ENCODE data around the gene RASGEF1C. TPM values are rescaled to one million over a fixed set of nuclear protein-coding genes. Genes with fewer than 3 reads are reported as not detected.

RASGEF1C gene
- polyA plus RNA-seq, 3 donors = not detected

DNA sequence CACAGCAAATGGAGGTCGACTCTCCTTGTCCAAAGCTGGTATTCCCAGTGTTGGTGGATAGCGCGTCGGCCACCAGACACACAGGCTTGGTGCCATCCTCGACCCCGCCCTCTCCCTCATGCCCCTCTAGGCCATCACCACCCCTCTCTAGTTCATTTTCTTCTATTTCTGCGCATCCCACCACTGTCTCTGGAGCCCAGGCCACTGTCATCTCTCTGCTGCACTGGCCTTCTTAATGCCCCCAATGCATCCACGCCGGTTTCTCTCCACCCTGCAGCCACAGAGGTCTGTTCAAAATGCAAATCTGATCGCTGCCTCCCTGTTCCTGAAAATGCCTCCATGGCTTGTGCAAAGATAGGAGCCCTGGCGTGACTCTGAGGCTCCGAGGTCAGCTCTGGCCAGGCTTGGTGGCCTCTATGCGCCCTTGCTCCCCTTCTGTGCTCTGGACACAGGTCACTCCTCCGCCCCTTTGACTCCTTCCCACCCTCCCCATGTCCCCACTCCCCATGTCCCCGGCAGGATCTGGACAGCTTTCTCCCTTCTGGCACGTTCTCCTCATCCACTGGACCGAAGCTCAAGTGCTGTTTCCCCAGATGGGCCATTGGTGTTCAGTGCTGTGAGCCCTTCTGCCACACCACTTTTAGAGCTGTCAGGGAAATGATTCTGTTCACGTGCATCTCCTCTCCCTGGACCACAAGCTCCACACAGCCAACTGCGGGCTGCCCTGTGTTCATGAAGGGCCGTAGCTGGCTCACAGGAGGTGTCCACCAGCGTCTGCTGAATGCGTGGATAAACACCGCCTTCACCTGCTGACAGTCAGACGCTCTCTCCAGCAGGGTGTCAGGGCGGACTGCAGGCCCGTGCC lies 77.9 kb downstream of the RASGEF1C start:
- Histone ChIP-seq H3K9me3 (replicated peaks in 1 of 2; ENCODE audit: control insufficient read depth in 1 of 2, insufficient read depth in 1 of 2, low read length in 2 of 2) (no peaks in the 10 kb centered on the region), H2AFZ (ENCODE audit: insufficient read depth, low read depth, low read length, poor library complexity, severe bottlenecking) (no peak overlapping the region), H3K36me3 (replicated peaks in 1 of 2; ENCODE audit: control insufficient read depth in 1 of 2, insufficient read depth in 2 of 2, low read length in 2 of 2) (no peaks in the 10 kb centered on the region), H3K9ac (ENCODE audit: insufficient read depth, low read length, poor library complexity, severe bottlenecking) (no peak overlapping the region), H3K27me3 (ENCODE audit: control insufficient read depth in 2 of 2, insufficient read depth in 2 of 2, low read length in 2 of 2) (peaks cover 0 to 2% of the 10 kb centered on the region in 2 donors), H4K20me1 (ENCODE audit: insufficient read depth, low read length) (no peaks in the 10 kb centered on the region), H3K4me3 (replicated peaks in 1 of 3; ENCODE audit: low read depth in 2 of 3, low read length in 3 of 3) (no peak overlapping the region), H3K27ac (ENCODE audit: low read depth in 1 of 2, low read length in 2 of 2) (no peak overlapping the region), H3K4me2 (replicated peaks; ENCODE audit: extremely low read depth, low read length, poor library complexity, severe bottlenecking) (no peak overlapping the region), H3K4me1 (ENCODE audit: control insufficient read depth in 1 of 2, insufficient read depth in 2 of 2, low read length in 2 of 2) (peaks cover 3 to 5% of the 10 kb centered on the region in 2 donors), H3K79me2 (ENCODE audit: insufficient read depth, low read length) (no peaks in the 10 kb centered on the region)
- 89% methylated on average over 24 of the region's 26 CpGs for WGBS (ENCODE audit: insufficient coverage)
- Mint-ChIP-seq H3K27ac (no peak overlapping the region), H3K36me3 (no peaks in the 10 kb centered on the region), H3K4me3 (no peak overlapping the region), H3K27me3 (ENCODE audit: low read depth in 3 of 3) (peaks cover 8 to 20% (median 19%) of the 10 kb centered on the region in 3 donors), H3K4me1 (peaks cover 13% of the 10 kb centered on the region), H3K9me3 (no peaks in the 10 kb centered on the region)
- intact Hi-C loops (cut with micrococcal nuclease) = loop anchor here in 1 of 2 donors (5.0 kb wide), 1 partner anchor 186 kb away; no protein-coding TSS in a partner anchor
- TF ChIP-seq, protein P1, sequence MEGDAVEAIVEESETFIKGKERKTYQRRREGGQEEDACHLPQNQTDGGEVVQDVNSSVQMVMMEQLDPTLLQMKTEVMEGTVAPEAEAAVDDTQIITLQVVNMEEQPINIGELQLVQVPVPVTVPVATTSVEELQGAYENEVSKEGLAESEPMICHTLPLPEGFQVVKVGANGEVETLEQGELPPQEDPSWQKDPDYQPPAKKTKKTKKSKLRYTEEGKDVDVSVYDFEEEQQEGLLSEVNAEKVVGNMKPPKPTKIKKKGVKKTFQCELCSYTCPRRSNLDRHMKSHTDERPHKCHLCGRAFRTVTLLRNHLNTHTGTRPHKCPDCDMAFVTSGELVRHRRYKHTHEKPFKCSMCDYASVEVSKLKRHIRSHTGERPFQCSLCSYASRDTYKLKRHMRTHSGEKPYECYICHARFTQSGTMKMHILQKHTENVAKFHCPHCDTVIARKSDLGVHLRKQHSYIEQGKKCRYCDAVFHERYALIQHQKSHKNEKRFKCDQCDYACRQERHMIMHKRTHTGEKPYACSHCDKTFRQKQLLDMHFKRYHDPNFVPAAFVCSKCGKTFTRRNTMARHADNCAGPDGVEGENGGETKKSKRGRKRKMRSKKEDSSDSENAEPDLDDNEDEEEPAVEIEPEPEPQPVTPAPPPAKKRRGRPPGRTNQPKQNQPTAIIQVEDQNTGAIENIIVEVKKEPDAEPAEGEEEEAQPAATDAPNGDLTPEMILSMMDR (IDR thresholded peaks at IDR 0.05) = no peak
- no peak for DNase-seq

DNA sequence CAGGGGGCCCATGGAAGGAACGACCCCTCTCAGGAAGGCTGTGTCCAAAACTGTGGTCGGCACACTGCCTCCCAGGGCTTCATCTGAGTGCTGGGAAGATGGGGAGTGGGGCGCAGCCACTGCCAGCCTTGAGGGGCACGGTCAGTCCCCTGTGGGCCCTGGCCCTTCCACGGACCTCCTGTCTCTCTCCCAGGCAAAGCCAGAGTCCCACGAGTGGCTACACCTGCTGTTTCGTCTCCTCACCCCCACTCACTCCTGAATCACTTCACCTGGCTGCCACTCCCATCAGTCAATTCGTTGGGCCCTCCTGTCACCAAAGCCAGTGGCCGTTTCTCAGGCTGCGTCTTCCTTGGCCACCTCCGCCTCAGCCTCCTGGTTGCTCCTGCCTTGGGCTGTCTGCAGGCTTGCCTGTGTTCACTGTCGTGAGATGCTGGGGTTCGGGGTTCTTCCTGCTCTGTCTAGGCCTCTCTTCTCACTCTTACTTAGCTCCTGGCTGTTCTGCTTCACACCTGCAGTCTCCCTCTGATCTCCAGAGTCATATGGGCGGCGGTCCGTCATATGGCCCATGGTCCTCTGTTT lies 78.6 kb downstream of the RASGEF1C start:
- Histone ChIP-seq H3K27me3 (ENCODE audit: control insufficient read depth in 2 of 2, insufficient read depth in 2 of 2, low read length in 2 of 2) (peaks cover 0 to 2% of the 10 kb centered on the region in 2 donors), H3K9me3 (replicated peaks in 1 of 2; ENCODE audit: control insufficient read depth in 1 of 2, insufficient read depth in 1 of 2, low read length in 2 of 2) (no peaks in the 10 kb centered on the region), H3K27ac (ENCODE audit: low read depth in 1 of 2, low read length in 2 of 2) (no peak overlapping the region), H3K4me2 (replicated peaks; ENCODE audit: extremely low read depth, low read length, poor library complexity, severe bottlenecking) (no peak overlapping the region), H3K9ac (ENCODE audit: insufficient read depth, low read length, poor library complexity, severe bottlenecking) (no peak overlapping the region), H3K36me3 (replicated peaks in 1 of 2; ENCODE audit: control insufficient read depth in 1 of 2, insufficient read depth in 2 of 2, low read length in 2 of 2) (no peaks in the 10 kb centered on the region), H4K20me1 (ENCODE audit: insufficient read depth, low read length) (no peaks in the 10 kb centered on the region), H3K4me3 (replicated peaks in 1 of 3; ENCODE audit: low read depth in 2 of 3, low read length in 3 of 3) (no peak overlapping the region), H3K4me1 (ENCODE audit: control insufficient read depth in 1 of 2, insufficient read depth in 2 of 2, low read length in 2 of 2) (peaks cover 2 to 3% of the 10 kb centered on the region in 2 donors), H2AFZ (ENCODE audit: insufficient read depth, low read depth, low read length, poor library complexity, severe bottlenecking) (no peak overlapping the region), H3K79me2 (ENCODE audit: insufficient read depth, low read length) (no peaks in the 10 kb centered on the region)
- peak overlapping the region in 1 of 7 donors; percentile 10 for H3K27ac Mint-ChIP-seq
- H3K27me3 Mint-ChIP-seq (ENCODE audit: low read depth in 3 of 3) = peaks cover 8 to 24% (median 23%) of the 10 kb centered on the region in 3 donors
- TF ChIP-seq, protein P1 (IDR thresholded peaks at IDR 0.05) = no peak
- H3K9me3 Mint-ChIP-seq = no peaks in the 10 kb centered on the region
- H3K36me3 Mint-ChIP-seq = no peaks in the 10 kb centered on the region
- no peak overlapping the region for H3K4me3 Mint-ChIP-seq
- 93% methylated on average over 16 of the region's 16 CpGs for WGBS (ENCODE audit: insufficient coverage)
- H3K4me1 Mint-ChIP-seq = peaks cover 11% of the 10 kb centered on the region
- DNase-seq = no peak
- intact Hi-C loops (cut with micrococcal nuclease) = loop anchor here in 1 of 2 donors (5.0 kb wide), 1 partner anchor 187 kb away; no protein-coding TSS in a partner anchor
